Astrocyte (in vitro differentiated cells and primary cell): ENCODE measurements around the gene COL5A1. TPM values are rescaled to one million over a fixed set of nuclear protein-coding genes. Genes with fewer than 3 reads are reported as not detected.

ENCODE experiments used
- DNase-seq: peaks from one replicate; pipeline ENCODE4 v3.0.0-alpha.2; 2010; ENCODE audit warnings: low read depth
- FAIRE-seq: peaks from 2 replicates; lab custom pipeline; 2011; peaks lifted over from hg19 to GRCh38; lab: Jason Lieb, UNC
- H2AFZ ChIP-seq: 2 replicates; pipeline ENCODE4 v1.6.0; 2012; ENCODE audit warnings: low read depth, low read length, inconsistent platforms
- H3K27ac ChIP-seq: 2 replicates; pipeline ENCODE4 v1.5.1; 2011; ENCODE audit warnings: low read depth, low read length, inconsistent platforms
- H3K27me3 ChIP-seq: 2 replicates; pipeline ENCODE4 v1.6.0; 2011; ENCODE audit warnings: low read length, inconsistent platforms; ENCODE audit not compliant: insufficient read depth
- H3K36me3 ChIP-seq: 2 replicates; pipeline ENCODE4 v1.5.1; 2011; ENCODE audit warnings: low read length, inconsistent platforms; ENCODE audit not compliant: insufficient read depth
- H3K4me1 ChIP-seq: 2 replicates; pipeline ENCODE4 v1.5.1; 2011; ENCODE audit warnings: low read length, inconsistent platforms; ENCODE audit not compliant: insufficient read depth
- H3K4me2 ChIP-seq: 2 replicates; pipeline ENCODE4 v1.6.0; 2012; ENCODE audit warnings: low read length, inconsistent platforms
- H3K4me3 ChIP-seq: 2 replicates; pipeline ENCODE4 v1.5.1; 2011; ENCODE audit warnings: low read depth, mild to moderate bottlenecking, low read length, inconsistent platforms; ENCODE audit not compliant: insufficient read depth
- H3K79me2 ChIP-seq: 2 replicates; pipeline ENCODE4 v1.6.0; 2012; ENCODE audit warnings: mild to moderate bottlenecking, low read length, inconsistent platforms; ENCODE audit not compliant: insufficient read depth
- H3K9ac ChIP-seq: 2 replicates; pipeline ENCODE4 v1.6.0; 2012; ENCODE audit warnings: mild to moderate bottlenecking, low read length, inconsistent platforms
- H3K9me3 ChIP-seq: 2 replicates; pipeline ENCODE4 v1.5.1; 2012; ENCODE audit warnings: low read depth, mild to moderate bottlenecking, low read length, inconsistent platforms; ENCODE audit not compliant: insufficient read depth
- H4K20me1 ChIP-seq: 2 replicates; pipeline ENCODE4 v1.6.0; 2012; ENCODE audit warnings: low read length, inconsistent platforms; ENCODE audit not compliant: insufficient read depth
- H3K27ac Mint-ChIP-seq: one replicate; pipeline ENCODE4 v1.8.0; 2021; ENCODE audit warnings: mild to moderate bottlenecking, mixed read lengths; ENCODE audit not compliant: unreplicated experiment
- H3K27me3 Mint-ChIP-seq: one replicate; pipeline ENCODE4 v1.8.0; 2021; ENCODE audit warnings: low read depth, mixed read lengths; ENCODE audit not compliant: unreplicated experiment
- H3K36me3 Mint-ChIP-seq: one replicate; pipeline ENCODE4 v1.8.0; 2021; ENCODE audit warnings: low read depth, mixed read lengths; ENCODE audit not compliant: unreplicated experiment
- H3K4me1 Mint-ChIP-seq: one replicate; pipeline ENCODE4 v1.8.0; 2021; ENCODE audit warnings: low read depth, mixed read lengths; ENCODE audit not compliant: unreplicated experiment
- H3K4me3 Mint-ChIP-seq: one replicate; pipeline ENCODE4 v1.8.0; 2021; ENCODE audit warnings: mild to moderate bottlenecking, moderate library complexity, mixed read lengths; ENCODE audit not compliant: unreplicated experiment
- H3K9me3 Mint-ChIP-seq: one replicate; pipeline ENCODE4 v1.8.0; 2021; ENCODE audit warnings: mild to moderate bottlenecking, mixed read lengths; ENCODE audit not compliant: unreplicated experiment
- EZH2 ChIP-seq: IDR thresholded peaks from 2 replicates; pipeline ENCODE4 v1.6.1; 2012; ENCODE audit warnings: mild to moderate bottlenecking, low read length, inconsistent platforms; ENCODE audit not compliant: insufficient read depth
- total RNA-seq: library from RNA; stranded (reverse); gene quantifications from 2 replicates; pipeline ENCODE4 v1.2.1, GENCODE V29; 2021
- TF ChIP-seq, protein P1 (sequence below): IDR thresholded peaks from 2 replicates; pipeline ENCODE4 v1.5.1; 2011; ENCODE audit warnings: low read depth, mild to moderate bottlenecking, inconsistent platforms, low read length, moderate library complexity; ENCODE audit not compliant: insufficient read depth

Gene COL5A1
- total RNA-seq, 1 donor from 2014 or later = 1,055 TPM

DNA sequence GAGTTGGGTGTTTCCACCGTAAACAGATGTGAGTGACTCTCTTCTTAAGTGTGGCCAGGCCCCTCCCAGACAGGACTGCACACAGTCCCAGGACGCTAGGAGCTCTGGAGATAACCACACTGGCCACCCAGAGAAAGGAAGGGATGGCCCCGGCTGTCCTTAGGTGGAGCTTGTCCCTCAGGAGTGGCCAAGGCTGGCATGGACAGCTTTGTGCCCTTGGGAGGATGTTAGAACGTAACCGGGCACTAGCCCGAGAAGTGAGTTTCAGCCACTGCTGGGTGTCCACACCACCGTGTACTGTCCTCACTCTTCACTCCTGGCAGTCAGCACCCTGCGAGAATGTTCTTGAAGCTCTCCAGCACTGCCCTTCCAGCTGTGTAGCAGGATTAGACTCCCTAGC, 203.2 kb downstream of the COL5A1 start:
- Histone ChIP-seq H3K36me3 (peaks cover 38% of the 10 kb centered on the region), H3K9ac (no peak overlapping the region), H3K9me3 (peaks cover 11% of the 10 kb centered on the region), H3K79me2 (peaks cover 6% of the 10 kb centered on the region), H2AFZ (no peak overlapping the region), H3K4me3 (no peak overlapping the region), H3K27ac (no peak overlapping the region), H3K27me3 (no peaks in the 10 kb centered on the region), H3K4me2 (no peak overlapping the region), H4K20me1 (peaks cover 81% of the 10 kb centered on the region), H3K4me1 (no peaks in the 10 kb centered on the region)
- no peak overlapping the region for H3K4me3 Mint-ChIP-seq
- H3K4me1 Mint-ChIP-seq = peaks cover 6% of the 10 kb centered on the region
- TF ChIP-seq EZH2 = no peak
- TF ChIP-seq, protein P1, sequence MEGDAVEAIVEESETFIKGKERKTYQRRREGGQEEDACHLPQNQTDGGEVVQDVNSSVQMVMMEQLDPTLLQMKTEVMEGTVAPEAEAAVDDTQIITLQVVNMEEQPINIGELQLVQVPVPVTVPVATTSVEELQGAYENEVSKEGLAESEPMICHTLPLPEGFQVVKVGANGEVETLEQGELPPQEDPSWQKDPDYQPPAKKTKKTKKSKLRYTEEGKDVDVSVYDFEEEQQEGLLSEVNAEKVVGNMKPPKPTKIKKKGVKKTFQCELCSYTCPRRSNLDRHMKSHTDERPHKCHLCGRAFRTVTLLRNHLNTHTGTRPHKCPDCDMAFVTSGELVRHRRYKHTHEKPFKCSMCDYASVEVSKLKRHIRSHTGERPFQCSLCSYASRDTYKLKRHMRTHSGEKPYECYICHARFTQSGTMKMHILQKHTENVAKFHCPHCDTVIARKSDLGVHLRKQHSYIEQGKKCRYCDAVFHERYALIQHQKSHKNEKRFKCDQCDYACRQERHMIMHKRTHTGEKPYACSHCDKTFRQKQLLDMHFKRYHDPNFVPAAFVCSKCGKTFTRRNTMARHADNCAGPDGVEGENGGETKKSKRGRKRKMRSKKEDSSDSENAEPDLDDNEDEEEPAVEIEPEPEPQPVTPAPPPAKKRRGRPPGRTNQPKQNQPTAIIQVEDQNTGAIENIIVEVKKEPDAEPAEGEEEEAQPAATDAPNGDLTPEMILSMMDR = no peak
- no peaks in the 10 kb centered on the region for H3K27me3 Mint-ChIP-seq
- no peak for DNase-seq
- H3K36me3 Mint-ChIP-seq = peaks cover 26% of the 10 kb centered on the region
- no peak for FAIRE-seq
- peak overlapping the region; percentile 43 for H3K27ac Mint-ChIP-seq
- no peaks in the 10 kb centered on the region for H3K9me3 Mint-ChIP-seq

DNA sequence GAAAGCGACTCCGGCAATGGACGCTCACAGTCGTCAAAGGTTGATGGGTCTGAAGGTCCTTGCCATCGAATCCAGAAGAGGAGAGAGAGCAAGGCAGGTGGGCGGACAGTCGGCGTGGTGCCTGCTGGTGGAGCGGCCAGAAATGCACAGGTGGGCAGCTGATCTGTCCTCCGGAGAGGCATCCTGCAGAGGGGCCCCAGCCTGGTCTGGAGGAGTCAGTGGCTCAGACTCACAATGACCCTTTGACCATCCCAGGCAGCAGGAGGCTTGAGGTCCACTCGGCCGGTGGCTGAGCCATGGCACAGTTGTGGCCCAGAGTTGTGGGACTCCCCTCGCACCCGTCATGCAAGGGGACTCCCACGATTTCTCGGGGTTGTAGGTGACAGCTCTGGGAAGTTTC, 204.6 kb downstream of the COL5A1 start:
- Mint-ChIP-seq H3K27ac (no peak overlapping the region), H3K27me3 (no peaks in the 10 kb centered on the region), H3K4me1 (peaks cover 2% of the 10 kb centered on the region), H3K36me3 (peaks cover 32% of the 10 kb centered on the region), H3K4me3 (no peak overlapping the region), H3K9me3 (peaks cover 5% of the 10 kb centered on the region)
- no peak overlapping the region for H3K4me2 ChIP-seq
- H3K27ac ChIP-seq = no peak overlapping the region
- TF ChIP-seq, protein P1 = no peak
- no peak for TF ChIP-seq EZH2
- DNase-seq (no peak), FAIRE-seq (no peak)
- H3K79me2 ChIP-seq = no peaks in the 10 kb centered on the region
- H3K4me1 ChIP-seq = no peaks in the 10 kb centered on the region
- H3K9ac ChIP-seq = no peak overlapping the region
- peaks cover 22% of the 10 kb centered on the region for H3K9me3 ChIP-seq
- H3K36me3 ChIP-seq = peaks cover 31% of the 10 kb centered on the region
- H3K27me3 ChIP-seq = no peaks in the 10 kb centered on the region
- no peak overlapping the region for H2AFZ ChIP-seq
- H4K20me1 ChIP-seq = peaks cover 75% of the 10 kb centered on the region
- H3K4me3 ChIP-seq = no peak overlapping the region

DNA sequence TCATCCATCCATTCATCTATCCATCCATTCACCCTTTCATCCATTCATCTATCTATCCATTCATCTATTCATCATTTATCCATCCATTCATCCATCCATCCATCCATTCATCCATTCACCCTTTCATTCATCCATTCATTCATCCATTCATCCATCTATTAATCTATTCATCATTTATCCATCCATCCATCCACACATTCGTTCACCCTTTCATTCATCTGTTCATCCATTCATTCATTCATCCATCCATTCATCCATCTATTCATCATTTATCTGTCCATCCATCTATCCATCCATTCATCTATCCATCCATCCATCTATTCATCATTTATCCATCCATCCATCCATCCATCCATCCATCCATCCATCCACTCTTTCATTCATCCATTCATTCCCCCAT, 205.1 kb downstream of the COL5A1 start:
- Histone ChIP-seq H3K4me1 (no peaks in the 10 kb centered on the region), H3K4me2 (no peak overlapping the region), H3K9ac (no peak overlapping the region), H3K9me3 (peaks cover 22% of the 10 kb centered on the region), H3K27me3 (no peaks in the 10 kb centered on the region), H3K79me2 (no peaks in the 10 kb centered on the region), H3K4me3 (no peak overlapping the region), H4K20me1 (peaks cover 75% of the 10 kb centered on the region), H3K36me3 (peaks cover 29% of the 10 kb centered on the region), H3K27ac (no peak overlapping the region), H2AFZ (no peak overlapping the region)
- DNase-seq (no peak), FAIRE-seq (no peak)
- Mint-ChIP-seq H3K27me3 (no peaks in the 10 kb centered on the region), H3K27ac (no peak overlapping the region), H3K36me3 (peaks cover 32% of the 10 kb centered on the region), H3K9me3 (peaks cover 5% of the 10 kb centered on the region), H3K4me1 (peaks cover 2% of the 10 kb centered on the region), H3K4me3 (no peak overlapping the region)
- TF ChIP-seq, protein P1 = no peak
- no peak for TF ChIP-seq EZH2
